AG04450 (cell line): ENCODE results near the gene TTC22. TPM values are rescaled to one million over a fixed set of nuclear protein-coding genes. Genes with fewer than 3 reads are reported as not detected.

Experiments used
- CTCF ChIA-PET: fragments of 300-600, 350-600 bp; formaldehyde crosslinking; extraction: SDS; loops from one replicate; lab custom pipeline; 2022; ENCODE audit warnings: antibody characterized with exemption, inconsistent platforms; lab: Charles Lee
- POLR2A ChIA-PET: fragments of 350-600 bp; formaldehyde crosslinking; extraction: SDS; loops from one replicate; lab custom pipeline; 2021; ENCODE audit warnings: antibody characterized with exemption, inconsistent platforms; lab: Yijun Ruan, JAX
- DNase-seq: peaks from one replicate; pipeline ENCODE4 v3.0.0-alpha.2; 2011; ENCODE audit warnings: low read depth, low spot score
- H3K27ac ChIP-seq: one replicate; pipeline ENCODE4 v1.5.1; 2012; ENCODE audit warnings: low read depth, low read length, control low read depth
- H3K27me3 ChIP-seq: one replicate; pipeline ENCODE4 v1.6.0; 2012; ENCODE audit warnings: low read length; ENCODE audit not compliant: control insufficient read depth, insufficient read depth
- H3K4me3 ChIP-seq: 2 replicates; pipeline ENCODE4 v1.5.1; 2011; ENCODE audit warnings: mild to moderate bottlenecking, low read depth, low read length, control low read depth
- H3K9me3 ChIP-seq: 2 replicates; pipeline ENCODE4 v1.5.1; 2012; ENCODE audit warnings: low read length; ENCODE audit not compliant: control insufficient read depth, insufficient read depth
- CTCF ChIP-seq: IDR thresholded peaks from 2 replicates; pipeline ENCODE4 v1.5.1; 2011; ENCODE audit warnings: low read depth, low read length, control low read depth, inconsistent platforms
- polyA plus RNA-seq: library from polyadenylated mRNA; depleted of rRNA; stranded (reverse); fragments of >200 nt; gene quantifications from 2 replicates; pipeline ENCODE4 v1.2.3, GENCODE V29; 2011

TTC22 gene
- polyA plus RNA-seq, 1 experiment = not detected

DNA sequence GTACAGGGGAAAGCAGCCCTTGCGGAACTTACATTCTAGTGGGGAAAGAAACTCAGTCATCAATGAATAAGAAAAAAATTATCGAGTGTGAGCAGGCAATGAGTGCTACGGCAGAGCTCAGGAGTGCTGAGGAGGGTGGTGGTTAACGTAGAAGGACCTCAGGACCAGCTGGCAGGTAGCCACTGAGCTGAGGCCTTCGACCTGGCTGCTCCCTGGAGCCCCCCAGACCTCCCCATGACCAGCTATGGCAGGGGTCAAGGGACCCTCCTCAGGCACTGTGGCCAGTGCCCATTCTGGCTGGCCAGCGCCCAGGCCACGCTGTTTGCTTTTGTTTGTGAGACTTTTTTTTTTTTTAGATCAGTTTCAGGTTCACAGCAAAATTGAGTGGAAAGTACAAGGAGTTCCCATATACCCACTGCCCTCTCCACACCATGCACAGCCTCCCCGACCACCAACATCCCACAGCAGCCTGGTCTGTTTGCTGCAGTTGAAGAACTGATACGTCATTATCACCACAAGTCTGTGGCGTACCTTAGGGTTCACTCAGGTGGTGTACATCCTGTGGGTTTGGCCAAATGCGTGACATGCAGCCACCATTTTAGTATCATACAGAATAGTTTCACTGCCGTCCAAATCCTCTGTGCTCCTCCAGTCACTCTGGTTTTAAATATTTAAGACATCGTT lies 11.8 kb upstream of the TTC22 start:
- H3K4me3 ChIP-seq = no peak overlapping the region
- DNase-seq = no peak
- no peak overlapping the region for H3K27ac ChIP-seq
- ChIA-PET POLR2A (no interaction called here), CTCF (interaction anchor here (0.7 to 1.9 kb wide), 3 partner anchors 141 to 1097 kb away, joined by 3 to 5 read pairs (median 5); no protein-coding TSS in a partner anchor)
- no peaks in the 10 kb centered on the region; the same call in 1 of the 2 replicates for H3K9me3 ChIP-seq
- TF ChIP-seq CTCF = no peak
- peaks cover 36% of the 10 kb centered on the region for H3K27me3 ChIP-seq

DNA sequence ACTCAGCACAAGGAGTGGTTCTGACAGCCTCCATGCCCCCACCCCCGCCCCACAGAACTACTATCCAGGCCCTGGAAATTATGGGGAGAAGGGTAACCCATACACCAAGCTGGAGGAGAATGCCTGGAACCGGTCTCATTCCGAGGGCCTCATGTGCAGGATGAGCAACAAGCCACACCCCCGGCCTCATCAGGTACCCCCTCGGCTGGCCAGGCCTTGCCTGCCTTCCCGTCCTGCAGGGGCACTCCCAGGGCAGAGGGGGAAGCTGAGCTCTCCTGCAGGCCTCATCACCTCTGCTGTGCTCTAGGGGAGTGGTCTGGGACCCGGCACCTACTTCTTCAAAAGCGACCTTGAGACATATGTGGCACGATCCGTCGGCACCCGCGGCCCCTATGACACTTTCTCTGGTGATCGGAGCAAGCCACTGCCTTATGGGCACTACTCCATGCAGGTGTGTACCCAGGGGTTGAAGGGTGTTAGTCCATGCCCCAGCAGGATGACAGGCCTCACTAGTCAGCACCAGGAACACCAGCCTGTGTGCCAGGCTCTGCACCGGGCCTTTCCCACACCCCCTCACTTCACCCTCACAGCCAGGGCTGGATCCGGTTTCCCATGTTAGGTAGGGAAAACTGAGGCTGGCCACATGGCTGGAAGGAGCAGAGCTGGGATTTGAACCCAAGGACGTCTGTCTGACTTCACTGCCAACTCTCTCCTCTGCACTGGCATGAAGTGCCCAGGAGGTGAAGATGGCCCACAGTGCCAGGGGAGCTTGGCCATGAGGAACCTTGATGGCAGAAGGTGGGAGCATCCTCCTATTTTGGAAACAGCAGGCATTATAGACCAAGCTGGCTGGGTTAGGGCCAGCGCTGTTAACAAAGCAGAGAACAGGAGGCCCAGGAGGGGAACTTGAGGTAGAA lies 10.9 kb upstream of the TTC22 start:
- no peak for TF ChIP-seq CTCF
- Histone ChIP-seq H3K4me3 (no peak overlapping the region), H3K9me3 (no peaks in the 10 kb centered on the region; the same call in 1 of the 2 replicates), H3K27me3 (peaks cover 36% of the 10 kb centered on the region), H3K27ac (no peak overlapping the region)
- no peak for DNase-seq
- POLR2A ChIA-PET = interaction anchor here (0.6 kb wide), 1 partner anchor 61 kb away, joined by 5 read pairs; no protein-coding TSS in a partner anchor
- CTCF ChIA-PET = no interaction called here

DNA sequence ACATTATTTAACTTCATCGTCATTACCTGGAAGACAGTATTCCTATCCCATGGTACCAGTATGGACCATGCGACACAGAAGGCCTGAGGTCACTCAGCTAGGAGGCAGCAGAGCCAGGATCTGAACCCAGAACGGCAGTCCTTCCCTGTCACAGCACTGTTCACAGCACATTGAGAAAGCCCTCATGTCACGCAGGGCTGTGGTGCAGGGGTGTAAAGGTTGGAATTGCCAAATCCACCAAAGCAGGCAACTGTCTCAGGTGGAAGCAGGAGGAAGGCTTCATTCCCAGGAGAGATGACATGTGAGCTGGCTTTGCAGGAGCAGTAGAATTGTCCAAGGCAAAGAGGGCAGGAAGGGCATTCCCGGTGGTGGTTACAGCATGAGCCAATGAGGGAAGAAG lies 9.9 kb upstream of the TTC22 start:
- DNase-seq = no peak
- Histone ChIP-seq H3K9me3 (no peaks in the 10 kb centered on the region; the same call in 1 of the 2 replicates), H3K27me3 (peaks cover 30% of the 10 kb centered on the region), H3K27ac (no peak overlapping the region), H3K4me3 (no peak overlapping the region)
- ChIA-PET CTCF (interaction anchor here (0.6 kb wide), 1 partner anchor 498 kb away, joined by 4 read pairs; no protein-coding TSS in a partner anchor), POLR2A (no interaction called here)
- TF ChIP-seq CTCF = no peak

GRCh38 chr1:54810153-54810942 lies 9.2 kb upstream of the TTC22 start:
- CTCF ChIA-PET = interaction anchor here (0.6 to 1.9 kb wide), 13 partner anchors 10 to 1327 kb away, joined by 3 to 8 read pairs (median 3); partner anchors contain the start of gene TTC22
- POLR2A ChIA-PET = no interaction called here
- H3K27me3 ChIP-seq = peaks cover 28% of the 10 kb centered on the region
- no peaks in the 10 kb centered on the region; the same call in 1 of the 2 replicates for H3K9me3 ChIP-seq
- H3K27ac ChIP-seq = no peak overlapping the region
- H3K4me3 ChIP-seq = no peak overlapping the region
- DNase-seq = peak; percentile 1
- TF ChIP-seq CTCF = peak; percentile 90
